Peyer's patch (tissue), 4 donors: ENCODE data around the gene FMNL2. TPM values are rescaled to one million over a fixed set of nuclear protein-coding genes. Genes with fewer than 3 reads are reported as not detected.

Experiments used
- DNase-seq, 3 donors: peaks; one replicate each; pipeline ENCODE4 v3.0.0-alpha.2; 2017 to 2019
- H3K27ac ChIP-seq, 4 donors: fragments of 200-600 bp; sonication (generic); one replicate each; pipeline ENCODE4 v1.5.1; 2016 to 2019
- H3K27me3 ChIP-seq, 2 donors: fragments of 200-600 bp; sonication (generic); one replicate each; pipeline ENCODE4 v1.5.1; 2019
- H3K36me3 ChIP-seq, 3 donors: fragments of 200-600 bp; sonication (generic); one replicate each; pipeline ENCODE4 v1.5.1; 2016 to 2019
- H3K4me1 ChIP-seq, 4 donors: fragments of 200-600 bp; sonication (generic); one replicate each; pipeline ENCODE4 v1.5.1; 2016 to 2019
- H3K4me3 ChIP-seq, 4 donors: fragments of 200-600 bp; sonication (generic); 1 replicate in 3 of 4; 2 replicates in 1 of 4; pipeline ENCODE4 v1.5.1; 2016 to 2019; ENCODE audit warnings: mild to moderate bottlenecking in 1 of 4
- H3K9me3 ChIP-seq, 4 donors: fragments of 200-600 bp; sonication (generic); one replicate each; pipeline ENCODE4 v1.5.1; 2016 to 2019; ENCODE audit warnings: mild to moderate bottlenecking in 1 of 4
- POLR2A ChIP-seq, 2 donors: fragments of 450-650 bp; IDR thresholded peaks; one replicate each; pipeline ENCODE4 v1.5.1; 2017; ENCODE audit warnings: antibody characterized with exemption in 2 of 2, mild to moderate bottlenecking in 2 of 2, moderate library complexity in 2 of 2
- total RNA-seq, 4 donors: library from RNA; depleted of rRNA; stranded (reverse); fragments of >200 nt; gene quantifications; one replicate each; pipeline ENCODE4 v1.1.0, GENCODE V29; 2016
- TF ChIP-seq, protein P1 (sequence below), 6 experiments: fragments of 450-650 bp in 4 of 6; fragments of 200-600 bp in 2 of 6; sonication (generic) in 1 of 6; IDR thresholded peaks; one replicate each; pipeline ENCODE4 v1.5.1; 2017 to 2019; ENCODE audit warnings: antibody characterized with exemption in 6 of 6, mild to moderate bottlenecking in 3 of 6, moderate library complexity in 1 of 6

FMNL2 gene
- total RNA-seq = 10 to 100 TPM in 3 of 4 donors, 1 to 10 TPM in 1; 7.5 to 52.0 (median 17.1) TPM

DNA sequence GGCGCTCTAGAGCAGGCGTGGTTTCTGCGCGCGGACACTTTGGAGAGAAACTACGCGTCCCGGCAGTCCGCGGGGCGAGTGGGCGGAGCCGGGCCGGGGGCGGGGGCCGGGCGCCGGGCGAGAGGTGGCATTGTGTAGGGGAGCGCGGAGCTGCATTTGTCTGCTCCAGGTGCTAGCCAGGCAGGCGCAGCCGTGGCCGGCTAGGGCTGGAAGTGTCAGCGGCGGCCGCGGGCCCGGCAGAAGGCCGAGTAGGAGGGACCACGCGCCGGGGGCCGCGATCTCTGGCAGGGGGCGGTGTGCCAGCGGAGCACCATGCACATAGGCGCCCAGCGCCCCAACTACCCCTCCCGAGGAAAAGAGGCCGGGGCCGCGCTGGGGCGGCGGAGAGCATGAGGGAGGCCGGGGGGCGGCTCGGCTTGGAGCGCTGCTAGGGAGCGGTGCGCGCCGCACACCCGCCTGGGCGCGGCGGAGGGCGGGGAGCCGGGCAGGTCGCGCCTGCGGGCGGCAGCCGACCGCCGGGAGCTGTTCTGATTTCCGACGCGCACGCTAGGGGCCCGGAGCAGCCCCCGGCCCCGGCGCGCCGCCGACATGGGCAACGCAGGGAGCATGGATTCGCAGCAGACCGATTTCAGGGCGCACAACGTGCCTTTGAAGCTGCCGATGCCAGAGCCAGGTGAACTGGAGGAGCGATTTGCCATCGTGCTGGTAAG lies at the start of gene FMNL2:
Gene FMNL2, plus strand, starts transcription at position 159 of the 710 bp plus-strand sequence.
- Histone ChIP-seq H3K4me3 (peak within 1 kb of the TSS; percentile 75 to 81 (median 78)), H3K9me3 (no peaks in the 10 kb centered on the region), H3K36me3 (no peaks in the 10 kb centered on the region), H3K4me1 (peaks cover 0 to 6% (median 0%) of the 10 kb centered on the region in 4 donors), H3K27ac (peak within 1 kb of the TSS; percentile 68 to 82 (median 72)), H3K27me3 (no peaks in the 10 kb centered on the region)
- peak; percentile 15 to 23 for TF ChIP-seq POLR2A (IDR thresholded peaks at IDR 0.05)
- TF ChIP-seq, protein P1, sequence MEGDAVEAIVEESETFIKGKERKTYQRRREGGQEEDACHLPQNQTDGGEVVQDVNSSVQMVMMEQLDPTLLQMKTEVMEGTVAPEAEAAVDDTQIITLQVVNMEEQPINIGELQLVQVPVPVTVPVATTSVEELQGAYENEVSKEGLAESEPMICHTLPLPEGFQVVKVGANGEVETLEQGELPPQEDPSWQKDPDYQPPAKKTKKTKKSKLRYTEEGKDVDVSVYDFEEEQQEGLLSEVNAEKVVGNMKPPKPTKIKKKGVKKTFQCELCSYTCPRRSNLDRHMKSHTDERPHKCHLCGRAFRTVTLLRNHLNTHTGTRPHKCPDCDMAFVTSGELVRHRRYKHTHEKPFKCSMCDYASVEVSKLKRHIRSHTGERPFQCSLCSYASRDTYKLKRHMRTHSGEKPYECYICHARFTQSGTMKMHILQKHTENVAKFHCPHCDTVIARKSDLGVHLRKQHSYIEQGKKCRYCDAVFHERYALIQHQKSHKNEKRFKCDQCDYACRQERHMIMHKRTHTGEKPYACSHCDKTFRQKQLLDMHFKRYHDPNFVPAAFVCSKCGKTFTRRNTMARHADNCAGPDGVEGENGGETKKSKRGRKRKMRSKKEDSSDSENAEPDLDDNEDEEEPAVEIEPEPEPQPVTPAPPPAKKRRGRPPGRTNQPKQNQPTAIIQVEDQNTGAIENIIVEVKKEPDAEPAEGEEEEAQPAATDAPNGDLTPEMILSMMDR (IDR thresholded peaks at IDR 0.05) = peak in 1 of 6 experiments; percentile 9
- DNase-seq = peak; percentile 65 to 88 (median 83)

DNA sequence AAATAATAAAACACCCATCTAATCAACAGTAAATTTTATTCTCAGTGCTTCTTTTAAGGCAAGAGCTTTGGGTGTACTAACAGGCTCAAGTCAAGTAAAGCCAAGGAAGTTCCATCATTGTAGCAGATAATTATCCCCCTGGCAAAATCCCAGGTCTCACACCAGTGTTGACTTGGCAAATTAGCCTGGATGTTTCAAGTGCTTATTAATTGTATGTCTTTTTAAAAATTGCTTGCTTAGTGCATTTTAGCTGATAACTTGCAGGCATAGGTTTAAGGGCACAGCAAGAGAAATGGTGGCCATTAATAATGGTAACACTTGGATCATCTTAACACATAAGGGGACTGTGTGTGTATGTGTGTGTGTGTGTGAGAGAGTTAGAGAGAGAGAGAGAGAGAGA lies 42.0 kb upstream of the FMNL2 start:
- TF ChIP-seq POLR2A (IDR thresholded peaks at IDR 0.05) = no peak
- TF ChIP-seq, protein P1 (IDR thresholded peaks at IDR 0.05) = no peak
- Histone ChIP-seq H3K36me3 (no peaks in the 10 kb centered on the region), H3K27ac (no peak overlapping the region), H3K4me1 (no peaks in the 10 kb centered on the region), H3K4me3 (no peak overlapping the region), H3K9me3 (no peaks in the 10 kb centered on the region), H3K27me3 (no peaks in the 10 kb centered on the region)
- DNase-seq = no peak

DNA sequence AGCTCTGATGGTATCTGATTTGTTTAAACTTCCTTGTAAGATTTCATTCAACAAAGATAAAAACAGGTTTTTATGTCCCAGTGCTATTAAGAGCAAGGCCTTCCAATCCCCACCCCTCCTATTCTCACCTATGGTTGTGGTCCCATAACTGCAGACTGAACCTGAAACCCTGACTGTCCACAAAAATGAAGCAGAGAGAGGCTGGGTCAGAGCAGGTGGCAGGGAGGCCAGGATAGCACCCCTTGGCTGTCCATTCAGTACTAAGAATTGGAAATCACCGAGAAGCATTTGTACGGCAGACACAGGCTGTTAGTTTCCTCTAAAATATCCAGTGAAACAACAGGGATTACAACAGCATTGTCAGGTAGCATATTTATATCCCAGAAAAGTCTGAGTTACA lies 37.3 kb upstream of the FMNL2 start:
- Histone ChIP-seq H3K4me3 (no peak overlapping the region), H3K4me1 (no peaks in the 10 kb centered on the region), H3K9me3 (no peaks in the 10 kb centered on the region), H3K27ac (no peak overlapping the region), H3K27me3 (no peaks in the 10 kb centered on the region), H3K36me3 (no peaks in the 10 kb centered on the region)
- no peak for DNase-seq
- TF ChIP-seq POLR2A (IDR thresholded peaks at IDR 0.05) = no peak
- TF ChIP-seq, protein P1 (IDR thresholded peaks at IDR 0.05) = no peak

DNA sequence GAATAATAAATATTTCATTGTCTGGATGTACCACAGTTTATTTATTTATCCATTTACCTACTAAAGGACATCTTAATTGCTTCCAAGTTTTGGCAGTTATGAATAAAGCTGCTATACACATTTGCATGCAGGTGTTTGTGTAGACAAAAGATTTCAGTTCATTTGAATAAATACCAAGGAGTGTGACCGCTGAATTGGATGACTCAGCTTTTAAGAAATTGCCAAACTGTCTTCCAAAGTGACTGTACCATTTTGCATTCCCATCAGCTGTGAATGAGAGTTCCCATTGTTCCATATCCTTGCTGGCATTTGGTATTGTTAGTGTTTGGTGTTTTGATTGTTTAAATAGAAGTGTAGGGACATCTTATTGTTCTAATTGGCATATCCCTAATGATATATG lies 36.2 kb upstream of the FMNL2 start:
- TF ChIP-seq POLR2A (IDR thresholded peaks at IDR 0.05) = no peak
- TF ChIP-seq, protein P1 (IDR thresholded peaks at IDR 0.05) = no peak
- H3K4me3 ChIP-seq = no peak overlapping the region

DNA sequence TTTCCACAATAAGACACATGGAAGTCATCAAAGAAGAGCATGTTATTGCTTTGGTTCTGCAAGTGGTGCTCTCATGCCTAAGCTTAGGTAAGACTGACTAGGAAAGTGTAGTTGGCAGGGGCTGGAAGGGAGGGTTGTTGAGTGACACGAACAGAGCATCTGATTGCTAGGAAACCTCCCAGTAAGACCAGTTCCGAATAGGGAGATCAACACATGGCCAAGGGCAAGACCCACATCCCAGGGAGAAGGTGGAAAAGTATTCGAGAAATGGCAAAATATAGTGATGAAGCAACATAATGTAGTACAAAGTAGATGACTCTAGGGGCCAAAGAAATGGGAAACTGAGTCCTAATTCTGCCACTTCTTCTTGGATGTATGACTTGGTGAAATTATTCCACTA lies 33.8 kb upstream of the FMNL2 start:
- no peaks in the 10 kb centered on the region for H3K4me1 ChIP-seq
- H3K36me3 ChIP-seq = no peaks in the 10 kb centered on the region
- no peak for DNase-seq
- no peak for TF ChIP-seq POLR2A (IDR thresholded peaks at IDR 0.05)
- TF ChIP-seq, protein P1 (IDR thresholded peaks at IDR 0.05) = no peak
- H3K27me3 ChIP-seq = no peaks in the 10 kb centered on the region
- no peaks in the 10 kb centered on the region for H3K9me3 ChIP-seq
- no peak overlapping the region for H3K4me3 ChIP-seq
- H3K27ac ChIP-seq = no peak overlapping the region

More for the DNA sequence above, 36.2 kb upstream of the FMNL2 start:
- H3K9me3 ChIP-seq = no peaks in the 10 kb centered on the region
- no peak for DNase-seq
- H3K27me3 ChIP-seq = no peaks in the 10 kb centered on the region
- H3K36me3 ChIP-seq = no peaks in the 10 kb centered on the region
- H3K27ac ChIP-seq = no peak overlapping the region
- no peaks in the 10 kb centered on the region for H3K4me1 ChIP-seq
